Ishikawa (cell line): ENCODE measurements around the gene MAP2K1.

Source experiments
- CEBPB ChIP-seq: IDR thresholded peaks from 2 replicates; pipeline ENCODE4 v1.6.1; 2012
- CREB1 ChIP-seq: IDR thresholded peaks from 2 replicates; pipeline ENCODE4 v1.6.1; 2012; ENCODE audit warnings: low read depth
- EGR1 ChIP-seq: IDR thresholded peaks from 2 replicates; pipeline ENCODE4 v1.6.1; 2012
- EP300 ChIP-seq: IDR thresholded peaks from 2 replicates; pipeline ENCODE4 v1.6.1; 2012; ENCODE audit warnings: borderline replicate concordance
- FOXM1 ChIP-seq: IDR thresholded peaks from 2 replicates; pipeline ENCODE4 v1.6.1; 2012; ENCODE audit warnings: low read depth, borderline replicate concordance
- NFIC ChIP-seq: IDR thresholded peaks from 2 replicates; pipeline ENCODE4 v1.6.1; 2012
- RAD21 ChIP-seq: IDR thresholded peaks from 2 replicates; pipeline ENCODE4 v1.6.1; 2012; ENCODE audit warnings: low read depth
- TAF1 ChIP-seq: IDR thresholded peaks from 2 replicates; pipeline ENCODE4 v1.6.1; 2012; ENCODE audit warnings: low read depth, mild to moderate bottlenecking
- TCF12 ChIP-seq: IDR thresholded peaks from 2 replicates; pipeline ENCODE4 v1.6.1; 2012; ENCODE audit warnings: low read depth
- TEAD4 ChIP-seq: IDR thresholded peaks from 2 replicates; pipeline ENCODE4 v1.6.1; 2012
- YY1 ChIP-seq: IDR thresholded peaks from 2 replicates; pipeline ENCODE4 v1.6.1; 2012; ENCODE audit warnings: low read depth
- ZBTB7A ChIP-seq: IDR thresholded peaks from 2 replicates; pipeline ENCODE4 v1.6.1; 2012; ENCODE audit warnings: low read depth
- TF ChIP-seq, protein P1 (sequence below): IDR thresholded peaks from 2 replicates; pipeline ENCODE4 v1.6.1; 2012
- TF ChIP-seq, protein P2 (sequence below): IDR thresholded peaks from 2 replicates; pipeline ENCODE4 v1.6.1; 2012
- TF ChIP-seq, protein P3 (sequence below): IDR thresholded peaks from 2 replicates; pipeline ENCODE4 v1.6.1; 2012; ENCODE audit warnings: low read depth, mild to moderate bottlenecking

MAP2K1 gene

DNA sequence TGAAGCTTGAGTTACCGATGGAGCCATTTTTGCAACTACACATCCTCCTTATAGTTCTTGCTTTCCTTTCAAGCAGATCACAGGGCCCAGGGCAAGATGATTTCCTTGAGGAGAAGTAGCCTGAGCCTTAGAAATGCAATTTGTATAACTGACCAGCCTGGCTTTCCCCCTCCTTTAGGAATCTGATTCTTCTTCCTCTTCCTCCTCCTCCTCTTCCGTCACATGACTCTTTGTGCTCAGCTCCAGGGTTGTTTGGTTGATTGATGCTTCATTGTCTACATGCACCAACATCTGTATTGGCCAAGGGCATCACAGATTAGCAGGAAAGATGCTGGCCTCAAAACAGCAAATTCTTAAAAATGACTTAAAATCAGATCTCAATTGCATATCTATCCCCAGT lies 107.5 kb downstream of the MAP2K1 start:
- TF ChIP-seq TEAD4 (no peak), RAD21 (no peak), ZBTB7A (no peak), EP300 (no peak), TCF12 (no peak)
- TF ChIP-seq, protein P1, sequence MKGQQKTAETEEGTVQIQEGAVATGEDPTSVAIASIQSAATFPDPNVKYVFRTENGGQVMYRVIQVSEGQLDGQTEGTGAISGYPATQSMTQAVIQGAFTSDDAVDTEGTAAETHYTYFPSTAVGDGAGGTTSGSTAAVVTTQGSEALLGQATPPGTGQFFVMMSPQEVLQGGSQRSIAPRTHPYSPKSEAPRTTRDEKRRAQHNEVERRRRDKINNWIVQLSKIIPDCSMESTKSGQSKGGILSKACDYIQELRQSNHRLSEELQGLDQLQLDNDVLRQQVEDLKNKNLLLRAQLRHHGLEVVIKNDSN = no peak

DNA sequence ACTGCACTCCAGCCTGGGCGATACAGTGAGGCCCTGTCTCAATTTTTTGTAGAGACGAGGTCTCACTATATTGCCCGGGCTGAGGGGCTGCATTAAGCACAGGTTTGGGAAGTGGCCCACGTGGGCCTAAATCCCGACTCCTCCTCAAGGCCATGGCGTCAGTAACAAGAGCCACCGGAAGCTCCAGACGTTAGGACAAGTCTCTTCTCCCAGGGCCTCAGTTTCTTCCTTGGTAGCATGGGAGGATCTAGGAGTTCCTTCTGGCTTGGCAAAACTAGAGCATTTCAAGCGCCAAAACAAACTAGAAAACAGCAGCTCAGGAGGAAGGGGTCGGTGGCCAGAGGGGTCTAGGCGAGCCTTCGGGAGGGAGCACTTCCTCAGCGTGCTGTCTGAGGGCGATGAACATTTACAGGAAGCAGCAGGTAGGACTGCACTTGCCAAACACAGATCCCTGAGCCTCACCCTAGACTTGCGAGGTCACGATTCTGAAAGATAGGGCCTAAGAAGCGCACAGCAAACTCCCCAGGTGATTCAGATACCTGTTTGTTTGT lies 110.3 kb downstream of the MAP2K1 start:
- no peak for TF ChIP-seq TAF1
- TF ChIP-seq NFIC = no peak
- TF ChIP-seq CEBPB = no peak
- TF ChIP-seq, protein P2, sequence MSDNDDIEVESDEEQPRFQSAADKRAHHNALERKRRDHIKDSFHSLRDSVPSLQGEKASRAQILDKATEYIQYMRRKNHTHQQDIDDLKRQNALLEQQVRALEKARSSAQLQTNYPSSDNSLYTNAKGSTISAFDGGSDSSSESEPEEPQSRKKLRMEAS = no peak
- no peak for TF ChIP-seq ZBTB7A
- no peak for TF ChIP-seq TEAD4
- TF ChIP-seq RAD21 = no peak
- no peak for TF ChIP-seq EP300
- TF ChIP-seq, protein P3, sequence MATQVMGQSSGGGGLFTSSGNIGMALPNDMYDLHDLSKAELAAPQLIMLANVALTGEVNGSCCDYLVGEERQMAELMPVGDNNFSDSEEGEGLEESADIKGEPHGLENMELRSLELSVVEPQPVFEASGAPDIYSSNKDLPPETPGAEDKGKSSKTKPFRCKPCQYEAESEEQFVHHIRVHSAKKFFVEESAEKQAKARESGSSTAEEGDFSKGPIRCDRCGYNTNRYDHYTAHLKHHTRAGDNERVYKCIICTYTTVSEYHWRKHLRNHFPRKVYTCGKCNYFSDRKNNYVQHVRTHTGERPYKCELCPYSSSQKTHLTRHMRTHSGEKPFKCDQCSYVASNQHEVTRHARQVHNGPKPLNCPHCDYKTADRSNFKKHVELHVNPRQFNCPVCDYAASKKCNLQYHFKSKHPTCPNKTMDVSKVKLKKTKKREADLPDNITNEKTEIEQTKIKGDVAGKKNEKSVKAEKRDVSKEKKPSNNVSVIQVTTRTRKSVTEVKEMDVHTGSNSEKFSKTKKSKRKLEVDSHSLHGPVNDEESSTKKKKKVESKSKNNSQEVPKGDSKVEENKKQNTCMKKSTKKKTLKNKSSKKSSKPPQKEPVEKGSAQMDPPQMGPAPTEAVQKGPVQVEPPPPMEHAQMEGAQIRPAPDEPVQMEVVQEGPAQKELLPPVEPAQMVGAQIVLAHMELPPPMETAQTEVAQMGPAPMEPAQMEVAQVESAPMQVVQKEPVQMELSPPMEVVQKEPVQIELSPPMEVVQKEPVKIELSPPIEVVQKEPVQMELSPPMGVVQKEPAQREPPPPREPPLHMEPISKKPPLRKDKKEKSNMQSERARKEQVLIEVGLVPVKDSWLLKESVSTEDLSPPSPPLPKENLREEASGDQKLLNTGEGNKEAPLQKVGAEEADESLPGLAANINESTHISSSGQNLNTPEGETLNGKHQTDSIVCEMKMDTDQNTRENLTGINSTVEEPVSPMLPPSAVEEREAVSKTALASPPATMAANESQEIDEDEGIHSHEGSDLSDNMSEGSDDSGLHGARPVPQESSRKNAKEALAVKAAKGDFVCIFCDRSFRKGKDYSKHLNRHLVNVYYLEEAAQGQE = no peak
- no peak for TF ChIP-seq EGR1
- no peak for TF ChIP-seq YY1
- TF ChIP-seq, protein P1 = no peak
- TF ChIP-seq TCF12 = no peak
- no peak for TF ChIP-seq CREB1
- no peak for TF ChIP-seq FOXM1

DNA sequence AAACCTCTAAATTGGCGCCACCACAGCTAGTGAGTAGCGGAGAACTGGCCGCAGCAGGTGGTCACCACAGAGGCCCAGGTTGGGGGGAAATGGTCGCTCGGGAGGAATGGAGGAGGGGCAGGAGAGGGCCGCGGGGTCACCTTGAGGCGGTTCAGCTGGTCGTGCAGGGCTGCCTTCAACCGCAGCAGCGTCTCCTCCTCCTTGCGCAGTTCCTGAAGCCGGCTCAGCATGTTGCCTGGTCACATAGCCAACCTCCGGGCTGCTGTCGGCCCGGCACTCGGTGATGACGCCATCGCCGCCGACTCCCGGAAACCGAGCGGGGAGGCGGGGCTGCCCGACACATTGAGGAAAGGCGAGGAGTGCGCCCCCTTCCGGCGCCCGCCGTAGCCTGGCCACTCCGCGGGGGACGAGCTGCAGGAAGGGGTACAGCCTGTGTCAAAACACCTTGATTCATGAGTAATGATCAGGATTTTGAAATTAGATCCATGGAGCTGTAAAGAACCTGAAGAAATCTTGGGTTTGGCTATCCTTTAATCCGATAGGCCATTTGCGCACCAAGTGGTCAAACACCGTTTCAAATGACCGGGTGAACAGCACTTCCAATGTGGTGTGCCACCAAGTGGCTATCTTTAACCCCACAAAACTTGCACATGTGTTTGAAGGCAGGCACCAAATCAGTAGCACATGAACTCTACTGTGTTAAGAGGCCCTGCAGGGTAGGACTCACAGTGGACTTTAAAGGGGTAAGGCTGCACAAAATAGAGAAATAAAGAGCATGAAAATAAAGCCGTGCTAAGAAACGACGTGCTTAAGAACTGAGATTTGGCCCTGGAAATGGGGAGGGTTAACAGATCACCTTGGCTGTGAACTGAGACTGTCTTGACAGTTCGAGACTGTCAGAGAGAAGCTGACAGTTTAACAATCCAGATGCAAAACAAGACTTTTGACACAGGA lies 111.1 kb downstream of the MAP2K1 start, which contains the start of gene SNAPC5:
SNAPC5 (minus strand) TSS at position 261 of the 954 bp plus-strand sequence; CDS start at position 230, 31 bp downstream.
- no peak for TF ChIP-seq EP300
- TF ChIP-seq, protein P2 = peak; percentile 76
- TF ChIP-seq YY1 = peak; percentile 67; the same call in 1 of the 2 replicates
- peak; percentile 49; the same call in 1 of the 2 replicates for TF ChIP-seq TCF12
- TF ChIP-seq ZBTB7A = 0 out of 2 replicates have a peak, but pooled peaks have one; percentile 22
- TF ChIP-seq, protein P1 = peak; percentile 40
- TF ChIP-seq CEBPB = peak; percentile 4; the same call in 1 of the 2 replicates
- TF ChIP-seq TEAD4 = peak; percentile 42; the same call in 1 of the 2 replicates
- peak; percentile 25 for TF ChIP-seq NFIC
- TF ChIP-seq RAD21 = peak; percentile 22
- TF ChIP-seq FOXM1 = 0 out of 2 replicates have a peak, but pooled peaks have one; percentile 12
- TF ChIP-seq TAF1 = peak; percentile 55; the same call in 1 of the 2 replicates
- TF ChIP-seq, protein P3 = no peak
- TF ChIP-seq CREB1 = peak; percentile 93
- no peak for TF ChIP-seq EGR1

DNA sequence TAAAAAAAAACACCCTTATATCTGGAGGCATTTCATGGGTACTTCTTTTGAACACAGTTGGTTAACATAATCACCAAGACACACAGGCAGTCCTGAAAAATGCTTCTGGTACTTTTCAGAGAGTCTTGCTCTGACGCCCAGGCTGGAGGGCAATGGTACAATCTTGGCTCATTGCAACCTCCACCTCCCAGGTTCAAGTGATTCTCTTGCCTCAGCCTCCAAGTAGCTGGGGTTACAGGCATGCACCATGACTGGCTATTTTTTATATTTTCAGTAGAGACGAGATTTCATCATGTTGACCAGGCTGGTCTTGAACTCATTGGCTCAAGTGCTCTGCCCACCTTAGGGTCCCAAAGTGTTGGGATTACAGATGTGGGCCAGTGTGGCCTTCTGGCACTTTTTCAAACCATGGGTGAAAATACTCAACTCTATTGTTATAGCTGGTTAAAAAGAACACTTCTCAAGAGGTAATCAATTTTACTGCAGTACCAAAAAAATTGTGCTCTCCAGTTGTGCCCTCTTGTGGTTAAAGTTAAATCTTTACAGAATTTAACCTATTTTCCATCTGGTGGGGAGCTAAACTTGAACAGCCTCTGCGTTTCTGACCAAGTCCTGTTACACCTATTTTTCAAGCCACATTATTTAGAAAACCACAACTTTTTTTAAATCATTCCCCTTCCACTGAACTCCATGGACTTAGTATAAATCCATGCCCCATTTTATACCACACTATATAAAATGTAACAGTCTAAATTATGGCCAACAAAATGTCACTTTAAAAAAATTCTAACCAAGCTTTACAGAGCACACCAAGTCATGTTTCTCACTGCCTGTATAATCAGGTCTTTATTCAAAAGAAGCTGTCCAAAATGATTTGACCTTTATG lies 112.0 kb downstream of the MAP2K1 start:
- TF ChIP-seq NFIC = no peak
- no peak for TF ChIP-seq YY1
- no peak for TF ChIP-seq FOXM1
- no peak for TF ChIP-seq TCF12
- TF ChIP-seq EP300 = no peak
- TF ChIP-seq, protein P2 = no peak
- no peak for TF ChIP-seq CEBPB
- TF ChIP-seq, protein P3 = no peak
- TF ChIP-seq TAF1 = no peak
- no peak for TF ChIP-seq RAD21
- TF ChIP-seq CREB1 = no peak
- TF ChIP-seq EGR1 = no peak; the same call in 1 of the 2 replicates
- TF ChIP-seq, protein P1 = no peak
